Esophagus muscularis mucosa (tissue), 4 donors: ENCODE measurements around the gene TEKTIP1. TPM values are rescaled to one million over a fixed set of nuclear protein-coding genes. Genes with fewer than 3 reads are reported as not detected.
"Not testable (repeated sequence)": the region's sequence is repeated elsewhere in the genome, so short reads cannot be mapped to it uniquely, and the experiment has no call there.

Experiments used
- DNase-seq: peaks from one replicate; pipeline ENCODE4 v3.0.0-alpha.2; 2017; ENCODE audit errors: extremely low spot score
- H3K27ac ChIP-seq, 4 donors: fragments of 200-600 bp; sonication (generic); replicated peaks in 1 of 4; 1 replicate in 3 of 4; 2 replicates in 1 of 4; pipeline ENCODE4 v1.5.1; 2016 to 2019; ENCODE audit warnings: mild to moderate bottlenecking in 1 of 4
- H3K27me3 ChIP-seq, 4 donors: fragments of 200-600 bp; sonication (generic); one replicate each; pipeline versions ENCODE4 v1.5.1 to v1.6.0; 2016 to 2019
- H3K36me3 ChIP-seq, 4 donors: fragments of 200-600 bp; sonication (generic); one replicate each; pipeline ENCODE4 v1.5.1; 2016 to 2019
- H3K4me1 ChIP-seq, 4 donors: fragments of 200-600 bp; sonication (generic); one replicate each; pipeline ENCODE4 v1.5.1; 2016 to 2019
- H3K4me3 ChIP-seq, 4 donors: fragments of 200-600 bp; sonication (generic); 1 replicate in 2 of 4; 2 replicates in 2 of 4; pipeline ENCODE4 v1.5.1; 2016 to 2019; ENCODE audit warnings: mild to moderate bottlenecking in 4 of 4, moderate library complexity in 1 of 4
- H3K9me3 ChIP-seq, 4 donors: fragments of 200-600 bp; sonication (generic); 1 replicate in 3 of 4; 2 replicates in 1 of 4; pipeline ENCODE4 v1.5.1; 2016 to 2019
- CTCF ChIP-seq, 3 experiments: fragments of 200-600 bp in 2 of 3; fragments of 450-650 bp in 1 of 3; sonication (generic) in 2 of 3; IDR thresholded peaks; one replicate each; pipeline ENCODE4 v1.5.1; 2017 to 2019; ENCODE audit warnings: antibody characterized with exemption in 3 of 3, mild to moderate bottlenecking in 2 of 3, moderate library complexity in 1 of 3
- EP300 ChIP-seq: sonication (generic); formaldehyde crosslinking; IDR thresholded peaks from one replicate; pipeline ENCODE4 v1.6.1; 2017; ENCODE audit warnings: antibody characterized with exemption
- POLR2A ChIP-seq: fragments of 450-650 bp; IDR thresholded peaks from one replicate; pipeline ENCODE4 v1.6.1; 2017; ENCODE audit warnings: antibody characterized with exemption, moderate library complexity, mild to moderate bottlenecking, low read depth
- POLR2AphosphoS5 ChIP-seq, 2 donors: sonication (generic); formaldehyde crosslinking; IDR thresholded peaks; one replicate each; pipeline ENCODE4 v1.6.1; 2017; ENCODE audit warnings: antibody characterized with exemption in 2 of 2
- WGBS: methylation state at CpG from one replicate; pipeline ENCODE4 v1.1.5; 2018; 5-methylcytosine and 5-hydroxymethylcytosine counted together
- intact Hi-C: fragments of 100-400 bp; cut with DNase I; formaldehyde crosslinking; loops from one replicate; pipeline ENCODE4 v1.15.1; 2023
- total RNA-seq, 4 donors: library from RNA; depleted of rRNA; stranded (reverse); fragments of >200 nt; gene quantifications; one replicate each; pipeline versions ENCODE4 v1.1.0 to v1.2.1, GENCODE V29; 2016

The TEKTIP1 gene
- total RNA-seq, 4 donors from 2014 or later, result not detected

GRCh38 chr19:3507371-3508120 lies 31.4 kb upstream of the TEKTIP1 start:
- no peak for DNase-seq
- whole genome bisulfite sequencing, result 13% methylated on average over 10 of the region's 31 CpGs
- H3K4me1 ChIP-seq, result peaks cover 26 to 67% (median 50%) of the 10 kb centered on the region in 4 donors

GRCh38 chr19:3508121-3508661 lies 30.8 kb upstream of the TEKTIP1 start:
- DNase-seq, H3K27me3 ChIP-seq, H3K9me3 ChIP-seq, intact Hi-C loops: not testable (repeated sequence)
- peaks cover 0 to 31% (median 22%) of the 10 kb centered on the region in 4 donors for H3K36me3 ChIP-seq
- peak overlapping the region in 3 of 4 donors; percentile 88 to 91 (median 90) for H3K4me3 ChIP-seq
- H3K4me1 ChIP-seq, result peaks cover 32 to 74% (median 55%) of the 10 kb centered on the region in 4 donors
- 94% methylated on average over 18 of the region's 18 CpGs for WGBS
- peak overlapping the region in 2 of 4 donors; percentile 88 to 92 for H3K27ac ChIP-seq

More at GRCh38 chr19:3507371-3508120, 31.4 kb upstream of the TEKTIP1 start:
- TF ChIP-seq CTCF (IDR thresholded peaks at IDR 0.05), result no peak
- H3K36me3 ChIP-seq, result peaks cover 0 to 31% (median 22%) of the 10 kb centered on the region in 4 donors
- peak overlapping the region; percentile 88 to 92 (median 89) for H3K27ac ChIP-seq
- H3K4me3 ChIP-seq, result peak overlapping the region; percentile 88 to 100 (median 90)
- no peaks in the 10 kb centered on the region for H3K9me3 ChIP-seq
- H3K27me3 ChIP-seq, result no peaks in the 10 kb centered on the region
- intact Hi-C loops, result no loop called here

GRCh38 chr19:3508771-3509535 lies 30.0 kb upstream of the TEKTIP1 start:
- no peak for DNase-seq

DNA sequence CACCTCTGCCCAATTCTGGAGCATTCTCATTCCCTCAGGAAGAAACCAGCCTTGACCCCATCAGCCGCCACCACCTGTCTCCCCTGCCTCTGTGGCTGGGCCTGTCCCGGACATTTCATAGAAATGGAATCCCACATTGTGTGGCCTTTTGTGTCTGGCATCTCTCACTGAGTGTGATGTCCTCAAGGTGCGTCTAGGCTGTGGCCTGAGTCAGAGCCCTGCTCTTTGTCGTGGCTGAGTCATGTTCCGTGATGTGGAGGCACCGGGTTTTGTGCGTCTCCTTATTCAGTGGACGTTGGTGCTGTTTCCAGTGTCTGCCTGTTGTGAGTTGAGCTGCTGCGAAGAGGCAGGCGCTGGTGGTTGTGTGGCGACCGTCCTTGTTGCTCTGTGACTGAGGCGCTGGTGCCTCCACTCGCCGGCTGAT lies 29.4 kb upstream of the TEKTIP1 start:
- Histone ChIP-seq H3K4me3 (no peak overlapping the region), H3K27ac (peak overlapping the region in 1 of 4 donors; percentile 1), H3K9me3 (no peaks in the 10 kb centered on the region), H3K36me3 (peaks cover 0 to 31% (median 22%) of the 10 kb centered on the region in 4 donors), H3K4me1 (peaks cover 35 to 88% (median 63%) of the 10 kb centered on the region in 4 donors), H3K27me3 (no peaks in the 10 kb centered on the region)
- TF ChIP-seq POLR2AphosphoS5 (IDR thresholded peaks at IDR 0.05) (no peak), CTCF (IDR thresholded peaks at IDR 0.05) (no peak), POLR2A (no peak), EP300 (no peak)
- intact Hi-C loops, result no loop called here
- no peak for DNase-seq
- 84% methylated on average over 15 of the region's 15 CpGs for WGBS

More at GRCh38 chr19:3508771-3509535, 30.0 kb upstream of the TEKTIP1 start:
- 79% methylated on average over 23 of the region's 23 CpGs for WGBS
- Histone ChIP-seq H3K9me3 (no peaks in the 10 kb centered on the region), H3K36me3 (peaks cover 0 to 31% (median 22%) of the 10 kb centered on the region in 4 donors), H3K27ac (peak overlapping the region in 1 of 4 donors; percentile 1), H3K27me3 (no peaks in the 10 kb centered on the region), H3K4me1 (peaks cover 35 to 81% (median 60%) of the 10 kb centered on the region in 4 donors), H3K4me3 (no peak overlapping the region)
- intact Hi-C loops, result no loop called here
- TF ChIP-seq EP300 (no peak), CTCF (IDR thresholded peaks at IDR 0.05) (no peak), POLR2A (no peak), POLR2AphosphoS5 (IDR thresholded peaks at IDR 0.05) (no peak)

DNA sequence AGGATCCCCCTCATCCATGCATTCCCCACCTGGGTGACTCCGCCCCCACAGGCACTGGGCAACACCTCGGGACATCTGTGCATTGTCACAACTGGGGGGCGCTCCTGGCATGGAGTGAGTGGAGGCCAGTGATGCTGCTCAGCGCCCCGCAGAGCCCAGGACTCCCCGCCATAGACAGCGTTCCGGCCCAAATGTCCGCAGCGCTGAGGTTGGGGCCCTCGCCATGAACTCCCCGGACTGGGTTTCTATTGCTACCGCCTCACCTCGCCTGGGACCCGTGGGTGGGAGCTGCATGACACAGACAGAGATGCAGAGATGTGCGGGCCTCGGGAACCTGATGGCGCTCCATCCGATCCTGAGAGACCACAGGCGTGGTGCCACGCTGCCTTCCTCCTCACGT lies 28.2 kb upstream of the TEKTIP1 start:
- DNase-seq, result no peak
- no peak overlapping the region for H3K27ac ChIP-seq
- WGBS, result 73% methylated on average over 3 of the region's 22 CpGs

More for the DNA sequence above, 28.2 kb upstream of the TEKTIP1 start:
- intact Hi-C loops, result no loop called here
- no peaks in the 10 kb centered on the region for H3K9me3 ChIP-seq
- H3K4me3 ChIP-seq, result no peak overlapping the region
- H3K36me3 ChIP-seq, result peaks cover 0 to 36% (median 22%) of the 10 kb centered on the region in 4 donors
- H3K27me3 ChIP-seq, result no peaks in the 10 kb centered on the region
- H3K4me1 ChIP-seq, result peaks cover 29 to 93% (median 62%) of the 10 kb centered on the region in 4 donors
- no peak for TF ChIP-seq CTCF (IDR thresholded peaks at IDR 0.05)
- no peak for TF ChIP-seq POLR2A
- TF ChIP-seq EP300, result no peak
- no peak for TF ChIP-seq POLR2AphosphoS5 (IDR thresholded peaks at IDR 0.05)
